Measurements from ENCODE around the gene TBL3. TPM values are rescaled to one million over a fixed set of nuclear protein-coding genes. Genes with fewer than 3 reads are reported as not detected.

TBL3 gene
- total RNA-seq, 2 experiments from 2014 or later, result 73.5 to 74.8 TPM

DNA sequence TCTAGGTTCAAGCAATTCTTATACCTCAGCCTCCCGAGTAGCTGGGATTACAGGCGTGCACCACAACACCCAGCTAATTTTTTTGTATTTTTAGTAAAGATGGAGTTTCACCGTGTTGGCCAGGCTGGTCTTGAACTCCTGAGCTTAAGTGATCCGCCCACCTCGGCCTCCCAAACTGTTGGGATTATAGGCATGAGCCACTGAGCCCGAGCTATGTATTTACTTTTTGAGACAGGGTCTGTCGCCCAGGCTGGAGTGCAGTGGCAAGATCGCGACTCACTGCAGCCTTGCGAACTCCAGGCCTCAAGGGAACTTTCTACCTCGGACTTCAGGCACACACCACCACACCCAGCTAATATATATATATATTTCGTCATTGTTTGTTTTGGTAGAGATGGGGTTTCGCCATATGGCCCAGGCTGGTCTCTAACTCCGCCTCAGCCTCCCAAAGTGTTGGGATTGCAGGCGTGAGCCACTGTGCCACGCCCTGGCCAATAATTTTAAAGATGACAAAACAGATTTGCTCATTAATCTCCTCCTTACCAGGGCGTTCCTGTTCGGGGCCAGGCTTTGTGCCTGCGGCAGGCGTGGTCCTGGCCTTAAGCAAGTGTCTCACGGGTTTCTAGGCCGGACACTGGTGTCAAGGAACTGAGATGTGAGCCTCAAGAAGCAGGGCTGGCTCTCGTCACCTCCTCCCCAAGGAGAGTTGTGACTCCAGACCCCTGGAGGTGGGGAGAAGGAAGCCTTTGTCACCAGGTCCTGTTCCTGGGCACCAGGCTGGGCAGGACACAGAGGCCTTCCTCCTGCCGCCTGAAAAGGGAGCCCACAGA lies 43.5 kb downstream of the TBL3 start:
- ChIA-PET CTCF (interaction anchor here (1.1 to 1.3 kb wide), 2 partner anchors 125 to 199 kb away, joined by 3 to 6 read pairs; partner anchors contain the start of gene PGP), POLR2A (interaction anchor here (0.7 kb wide), 1 partner anchor 30 kb away, joined by 3 read pairs; no protein-coding TSS in a partner anchor)

DNA sequence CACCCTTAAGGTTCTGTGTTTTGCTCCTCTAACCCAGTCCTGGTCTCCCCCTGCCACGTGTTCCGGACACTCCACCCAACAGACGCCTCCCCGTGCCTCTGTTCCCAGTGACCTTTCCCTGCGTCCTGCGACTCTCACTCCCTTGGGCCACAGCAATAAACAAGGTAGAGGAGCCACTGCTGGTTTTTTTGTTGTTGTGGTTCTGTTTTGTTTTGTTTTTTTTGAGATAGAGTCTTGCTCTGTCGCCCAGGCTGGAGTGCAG lies 44.0 kb downstream of the TBL3 start:
- CTCF ChIA-PET, result interaction anchor here (1.3 to 1.9 kb wide), 3 partner anchors 12 to 198 kb away, joined by 3 to 14 read pairs (median 12); partner anchors contain the start of gene PGP
- POLR2A ChIA-PET, result interaction anchor here (0.6 kb wide), 1 partner anchor 125 kb away, joined by 3 read pairs; no protein-coding TSS in a partner anchor

DNA sequence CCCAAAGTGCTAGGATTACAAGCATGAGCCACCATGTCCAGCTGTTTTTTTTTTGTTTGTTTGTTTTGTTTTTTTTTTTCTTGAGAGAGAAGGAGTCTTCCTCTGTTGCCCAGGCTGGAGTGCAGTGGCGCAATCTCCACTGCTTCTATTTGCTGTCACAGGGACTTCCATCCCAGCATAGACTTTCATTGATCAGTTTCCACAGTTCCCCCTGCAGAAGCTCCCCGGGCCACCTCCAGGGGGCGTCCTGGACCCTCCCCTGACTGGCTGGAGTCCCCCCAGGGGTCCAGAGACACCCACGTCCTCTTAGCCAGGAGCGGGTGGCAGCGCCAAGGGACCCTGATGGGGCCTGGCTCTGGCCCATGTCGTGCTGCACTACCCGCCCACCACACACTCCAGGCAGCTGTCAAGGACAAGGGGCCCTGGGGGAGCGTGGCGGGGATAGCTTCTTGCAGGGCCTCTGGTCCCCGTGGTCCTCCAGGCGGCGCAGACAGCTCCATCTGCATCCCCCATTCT lies 44.6 kb downstream of the TBL3 start:
- POLR2A ChIA-PET, result interaction anchor here (0.6 kb wide), 1 partner anchor 124 kb away, joined by 3 read pairs; no protein-coding TSS in a partner anchor
- CTCF ChIA-PET, result interaction anchor here (0.9 to 1.9 kb wide), 5 partner anchors 13 to 198 kb away, joined by 3 to 14 read pairs (median 3); partner anchors contain the start of genes GFER and PGP

DNA sequence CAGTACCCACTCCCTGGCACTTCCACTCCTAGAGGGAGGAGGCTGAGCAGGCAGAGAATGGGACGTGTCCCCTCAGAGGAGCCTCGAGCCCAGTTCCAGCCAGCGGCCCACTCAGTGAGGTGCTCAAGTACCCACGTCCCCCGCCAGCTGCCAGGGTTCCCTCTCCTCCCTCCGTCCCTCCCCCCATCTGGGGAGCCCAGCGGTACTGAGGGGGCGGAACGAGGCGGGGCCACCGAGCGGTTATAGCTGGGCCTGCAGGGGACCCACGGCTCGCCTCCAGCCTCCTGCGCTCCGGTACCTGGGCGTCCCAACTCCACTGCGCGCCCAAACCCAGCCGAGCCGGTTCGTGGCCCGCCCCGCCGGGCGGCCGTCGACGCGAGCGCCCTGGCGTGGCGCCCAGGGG lies 47.7 kb downstream of the TBL3 start, which contains the start of gene NPW:
Gene NPW, plus strand, starts transcription at position 268 of the 403 bp plus-strand sequence.
- CTCF ChIA-PET, result interaction anchor here (0.7 to 2.2 kb wide), 4 partner anchors 15 to 121 kb away, joined by 3 to 12 read pairs (median 4); no protein-coding TSS in a partner anchor
- POLR2A ChIA-PET, result no interaction called here

GRCh38 chr16:2019921-2020831 lies 48.3 kb downstream of the TBL3 start:
- POLR2A ChIA-PET, result no interaction called here
- CTCF ChIA-PET, result interaction anchor here (0.7 to 2.2 kb wide), 6 partner anchors 16 to 126 kb away, joined by 3 to 12 read pairs (median 4); no protein-coding TSS in a partner anchor

- POLR2A ChIA-PET, result interaction anchor here (0.5 to 0.6 kb wide), 3 partner anchors 67 to 241 kb away, joined by 4 to 7 read pairs (median 6); no protein-coding TSS in a partner anchor
- CTCF ChIA-PET, result interaction anchor here (0.5 to 2.4 kb wide), 27 partner anchors 9 to 474 kb away, joined by 3 to 22 read pairs (median 3); partner anchors contain the start of genes GFER, NTHL1, PKD1 and RAB26
These were observed 50.9 kb downstream of the TBL3 start for GRCh38 chr16:2022723-2023091.

DNA sequence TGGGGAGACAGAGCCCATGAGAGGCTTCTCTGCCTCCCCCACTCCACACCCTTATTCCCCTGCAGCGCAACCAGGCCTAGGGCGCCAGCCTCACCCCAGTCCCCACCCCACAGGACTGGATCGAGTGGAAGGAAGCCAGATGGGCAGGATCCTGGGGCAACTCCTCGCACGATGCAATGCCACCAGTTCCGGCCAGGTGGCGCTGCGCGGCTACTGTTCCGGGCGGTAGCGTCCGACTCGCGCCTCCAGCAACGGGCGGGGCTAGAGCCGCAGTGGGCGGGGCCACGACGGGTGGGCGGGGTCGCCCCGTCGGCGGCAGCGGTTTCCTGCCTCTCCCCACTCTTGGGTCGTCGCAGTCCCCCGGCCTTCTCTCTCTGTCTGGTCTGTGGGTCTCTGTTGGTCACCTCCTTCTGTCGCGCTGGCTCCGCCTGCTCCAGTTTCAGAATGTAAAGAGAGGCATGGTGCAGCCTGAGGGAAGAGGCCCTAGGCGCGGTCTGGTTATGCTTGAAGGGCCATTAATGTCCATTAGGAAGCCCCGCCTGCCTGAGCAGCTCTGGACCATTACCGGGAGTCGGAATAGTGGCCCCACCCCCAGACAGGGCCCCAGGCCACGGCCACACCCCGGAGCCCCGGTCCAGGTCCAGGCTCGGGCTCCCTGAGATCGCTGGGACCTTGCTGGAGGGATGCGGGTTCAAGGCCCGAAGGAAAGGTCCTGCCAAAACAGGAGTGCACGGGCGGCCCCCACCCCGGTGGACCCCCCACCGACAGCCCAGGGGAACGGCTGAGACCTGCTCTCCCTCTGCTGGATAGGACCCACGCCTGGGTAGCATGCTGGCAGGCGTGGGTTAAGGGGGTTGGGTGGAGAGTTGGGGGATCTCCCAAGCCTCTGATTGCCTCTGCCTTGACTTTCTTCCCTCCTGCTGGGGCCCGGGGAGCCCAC lies 51.5 kb downstream of the TBL3 start:
- CTCF ChIA-PET, result interaction anchor here (0.6 to 2.9 kb wide), 25 partner anchors 10 to 474 kb away, joined by 3 to 22 read pairs (median 4); partner anchors contain the start of genes GFER, NTHL1, PKD1 and RAB26
- POLR2A ChIA-PET, result interaction anchor here (0.6 kb wide), 2 partner anchors 130 to 240 kb away, joined by 6 to 7 read pairs; no protein-coding TSS in a partner anchor

- POLR2A ChIA-PET, result no interaction called here
These were observed 52.2 kb downstream of the TBL3 start for GRCh38 chr16:2024032-2024420.

DNA sequence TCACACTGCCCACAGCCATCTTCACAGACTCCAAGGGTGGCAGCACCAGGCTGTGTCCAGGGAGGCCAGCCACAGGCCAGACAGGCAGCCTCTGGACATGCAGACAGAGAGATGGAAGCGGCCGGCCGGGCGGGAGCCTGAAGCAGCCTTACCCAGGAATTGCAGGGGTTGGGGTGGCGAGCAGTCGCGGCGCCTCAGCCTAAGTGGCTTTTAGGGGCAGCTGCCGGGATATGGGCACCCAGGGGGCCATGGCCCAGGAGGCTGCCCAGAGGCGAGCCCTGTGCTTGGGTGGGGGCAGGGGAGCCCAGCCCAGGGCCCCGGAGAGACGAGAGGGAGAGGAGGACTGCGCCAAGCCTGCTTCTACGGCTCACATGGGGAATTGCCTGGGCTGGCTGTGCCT lies 53.4 kb downstream of the TBL3 start:
- ChIA-PET CTCF (interaction anchor here (0.6 to 2.9 kb wide), 3 partner anchors 34 to 115 kb away, joined by 3 to 13 read pairs (median 3); no protein-coding TSS in a partner anchor), POLR2A (no interaction called here)

More at GRCh38 chr16:2024032-2024420, 52.2 kb downstream of the TBL3 start:
- CTCF ChIA-PET, result interaction anchor here (1.0 to 2.9 kb wide), 3 partner anchors 24 to 116 kb away, joined by 3 to 13 read pairs (median 3); partner anchors contain the start of genes NTHL1 and TSC2

DNA sequence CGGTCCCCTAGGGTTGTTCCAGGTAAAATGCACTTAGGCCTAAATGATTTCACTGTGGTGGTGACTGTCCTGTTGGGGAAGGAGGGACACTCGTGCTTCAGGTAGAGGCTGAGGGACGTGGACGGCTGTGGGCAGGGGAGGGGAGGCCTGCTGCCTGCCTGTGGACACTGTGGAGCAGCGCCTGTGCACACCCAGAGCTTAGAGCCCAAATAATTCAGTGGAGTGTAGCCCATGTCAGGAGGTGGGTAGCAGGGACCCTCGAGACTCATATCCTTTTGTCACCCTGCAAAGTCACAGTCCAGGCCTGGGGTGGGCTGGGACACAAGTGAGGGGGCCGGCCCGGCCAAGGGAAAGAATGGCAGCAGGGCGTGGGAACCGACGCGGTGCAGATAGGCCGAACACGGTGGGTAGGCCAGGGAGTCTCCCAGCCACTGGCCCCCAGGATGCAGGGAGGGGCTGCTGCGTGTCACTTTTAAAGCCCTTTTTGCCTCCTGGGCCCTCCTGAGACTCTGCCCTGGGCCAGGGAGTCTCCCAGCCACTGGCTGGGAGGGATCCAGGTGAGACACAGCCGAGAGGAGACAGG lies 54.1 kb downstream of the TBL3 start:
- CTCF ChIA-PET, result interaction anchor here (0.6 to 2.9 kb wide), 3 partner anchors 90 to 115 kb away, joined by 3 to 13 read pairs (median 13); no protein-coding TSS in a partner anchor
- POLR2A ChIA-PET, result no interaction called here

DNA sequence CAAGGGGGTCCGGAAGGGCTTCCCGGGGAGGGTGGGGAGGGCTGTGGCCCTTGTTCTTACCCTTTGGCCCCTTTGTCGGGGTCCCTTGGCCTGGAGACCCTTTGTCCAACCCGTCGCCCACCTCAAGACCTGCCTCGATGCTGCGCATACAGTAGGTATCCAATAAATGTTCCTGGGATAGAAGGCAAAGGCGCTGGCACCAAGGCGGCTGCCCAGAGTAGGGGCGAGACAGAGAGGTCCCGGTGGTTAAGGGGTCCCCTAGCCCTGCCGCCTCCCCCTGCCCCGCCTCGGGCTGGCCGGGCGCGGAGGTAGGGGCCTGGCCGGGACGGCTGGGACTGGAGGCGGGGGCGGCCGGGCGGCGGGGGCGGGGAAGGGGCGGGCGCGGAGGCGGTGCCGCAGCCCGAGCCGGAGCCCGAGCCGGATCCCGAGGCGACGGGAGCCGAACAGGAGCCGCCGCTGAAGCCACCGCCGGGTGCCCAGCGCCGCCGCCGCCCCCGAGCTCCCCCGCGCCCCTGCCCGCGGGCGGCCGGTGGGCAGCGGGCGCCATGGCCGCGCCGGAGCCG lies 54.7 kb downstream of the TBL3 start, which contains the start of gene NHERF2:
Gene NHERF2, plus strand, starts transcription at position 442 of the 563 bp plus-strand sequence. Its CDS starts 104 bp downstream, at position 546.
- ChIA-PET CTCF (interaction anchor here (1.5 to 1.8 kb wide), 2 partner anchors 21 to 114 kb away, joined by 7 to 13 read pairs; partner anchors contain the start of genes NTHL1 and TSC2), POLR2A (interaction anchor here (0.6 kb wide), 1 partner anchor 648 kb away, joined by 3 read pairs; no protein-coding TSS in a partner anchor)

DNA sequence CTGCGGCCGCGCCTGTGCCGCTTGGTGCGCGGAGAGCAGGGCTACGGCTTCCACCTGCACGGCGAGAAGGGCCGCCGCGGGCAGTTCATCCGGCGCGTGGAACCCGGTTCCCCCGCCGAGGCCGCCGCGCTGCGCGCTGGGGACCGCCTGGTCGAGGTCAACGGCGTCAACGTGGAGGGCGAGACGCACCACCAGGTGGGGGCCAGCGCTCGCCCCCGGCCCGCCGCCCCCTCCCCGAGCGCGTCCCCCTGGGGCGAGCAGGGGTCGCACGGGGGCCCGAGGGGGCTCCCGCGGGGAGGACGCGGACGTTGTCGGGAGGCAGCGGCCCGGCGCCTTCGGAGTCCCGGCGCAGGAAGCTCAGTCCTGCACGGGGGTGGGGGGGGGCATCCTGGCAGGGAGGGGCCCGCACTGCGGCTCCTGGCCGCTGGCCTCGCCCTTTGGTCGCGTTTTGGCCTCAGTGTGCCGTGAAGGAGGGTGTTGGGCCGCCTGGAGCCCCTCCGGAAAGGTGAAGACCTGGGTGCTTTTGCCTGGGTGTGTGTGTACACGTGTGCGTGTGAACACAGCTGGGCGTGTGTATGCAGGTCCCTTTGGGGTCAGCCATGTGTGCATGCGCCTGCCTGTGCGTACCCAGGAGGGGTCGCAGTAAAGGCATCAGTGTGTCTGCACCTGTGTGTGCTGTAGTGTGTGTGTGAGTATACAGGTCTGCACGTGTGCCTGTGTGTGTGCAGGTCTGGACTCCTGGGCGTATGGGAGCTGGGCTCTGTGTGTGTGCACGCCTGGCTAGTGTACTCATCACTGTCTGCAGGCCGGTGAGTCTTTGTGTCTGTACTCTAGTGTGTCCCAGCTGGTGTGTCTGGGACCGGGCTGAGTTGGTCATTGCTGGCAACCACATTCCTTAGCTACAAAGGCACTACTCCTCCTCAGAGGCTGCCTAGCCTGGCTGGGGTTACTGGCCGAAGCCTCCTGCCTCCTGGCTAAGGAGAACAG lies 55.5 kb downstream of the TBL3 start:
- ChIA-PET POLR2A (interaction anchor here (0.6 kb wide), 1 partner anchor 649 kb away, joined by 3 read pairs; no protein-coding TSS in a partner anchor), CTCF (interaction anchor here (1.5 to 1.8 kb wide), 2 partner anchors 20 to 113 kb away, joined by 7 to 13 read pairs; partner anchors contain the start of genes NTHL1 and TSC2)

GRCh38 chr16:2028146-2028545 lies 56.3 kb downstream of the TBL3 start:
- POLR2A ChIA-PET, result no interaction called here
- CTCF ChIA-PET, result interaction anchor here (1.5 to 1.8 kb wide), 2 partner anchors 19 to 112 kb away, joined by 7 to 13 read pairs; partner anchors contain the start of genes NTHL1 and TSC2

- POLR2A ChIA-PET, result no interaction called here
- CTCF ChIA-PET, result no interaction called here
These were observed 56.9 kb downstream of the TBL3 start for GRCh38 chr16:2028620-2029220.

- ChIA-PET POLR2A (no interaction called here), CTCF (no interaction called here)
These were observed 57.5 kb downstream of the TBL3 start for GRCh38 chr16:2029350-2029749.
